ENCODE results near the gene CCDC69. TPM values are rescaled to one million over a fixed set of nuclear protein-coding genes. Genes with fewer than 3 reads are reported as not detected.

CCDC69 gene
- total RNA-seq, 2 experiments from 2014 or later = 119 to 123 TPM

GRCh38 chr5:151140686-151141459, 83.0 kb downstream of the CCDC69 start:
- H4K20me1 ChIP-seq (ENCODE audit: insufficient read depth, low read length) = no peaks in the 10 kb centered on the region
- H3K4me3 ChIP-seq (ENCODE audit: low read depth, low read length, poor library complexity, severe bottlenecking) = peak overlapping the region; percentile 60
- intact Hi-C loops (cut with micrococcal nuclease; ENCODE audit: unreplicated experiment) = no loop called here
- H3K36me3 ChIP-seq (ENCODE audit: insufficient read depth, low read length) = peaks cover 6% of the 10 kb centered on the region; the same call in 1 of the 2 replicates
- peak overlapping the region; percentile 72; the same call in 1 of the 2 replicates for H2AFZ ChIP-seq (ENCODE audit: low read length)
- H3K4me2 ChIP-seq (ENCODE audit: low read length) = peak overlapping the region; percentile 80
- no peak for DNase-seq (ENCODE audit: low spot score)
- H3K79me2 ChIP-seq (ENCODE audit: insufficient read depth, low read depth, low read length) = no peaks in the 10 kb centered on the region
- no peak for TF ChIP-seq CTCF (conservative IDR thresholded peaks at IDR 0.05; ENCODE audit: low read length)
- TF ChIP-seq EZH2phosphoT487 (IDR thresholded peaks at IDR 0.05; ENCODE audit: borderline replicate concordance, low read depth, low read length) = no peak
- no TSS peak for BruUV-seq (replicated peaks)
- no peaks in the 10 kb centered on the region for H3K9me2 ChIP-seq (ENCODE audit: insufficient read depth, low read length)
- ChIA-PET POLR2A (interaction anchor here (0.8 to 6.0 kb wide), 12 partner anchors 8 to 117 kb away, joined by 3 to 83 read pairs (median 5); partner anchors contain the start of genes ANXA6 and GM2A), CTCF (ENCODE audit: unreplicated experiment) (interaction anchor here (1.1 to 2.4 kb wide), 6 partner anchors 8 to 21 kb away, joined by 3 to 14 read pairs (median 7); no protein-coding TSS in a partner anchor)
- H3K9me3 ChIP-seq (ENCODE audit: low read length) = no peaks in the 10 kb centered on the region
- peak overlapping the region; percentile 57 for H3K27ac ChIP-seq (ENCODE audit: low read depth, low read length, poor library complexity, severe bottlenecking)
- H3K4me1 ChIP-seq (ENCODE audit: insufficient read depth, low read length, poor library complexity, severe bottlenecking) = peaks cover 92% of the 10 kb centered on the region

- Histone ChIP-seq H3K9me2 (ENCODE audit: insufficient read depth, low read length) (no peaks in the 10 kb centered on the region), H2AFZ (ENCODE audit: low read length) (no peak overlapping the region), H3K4me1 (ENCODE audit: insufficient read depth, low read length, poor library complexity, severe bottlenecking) (peaks cover 92% of the 10 kb centered on the region), H3K4me3 (ENCODE audit: low read depth, low read length, poor library complexity, severe bottlenecking) (no peak overlapping the region), H3K27ac (ENCODE audit: low read depth, low read length, poor library complexity, severe bottlenecking) (no peak overlapping the region), H3K9me3 (ENCODE audit: low read length) (no peaks in the 10 kb centered on the region), H3K4me2 (ENCODE audit: low read length) (0 out of 2 replicates have a peak overlapping the region, but pooled peaks have one; percentile 1), H3K79me2 (ENCODE audit: insufficient read depth, low read depth, low read length) (no peaks in the 10 kb centered on the region), H3K36me3 (ENCODE audit: insufficient read depth, low read length) (peaks cover 6% of the 10 kb centered on the region; the same call in 1 of the 2 replicates), H4K20me1 (ENCODE audit: insufficient read depth, low read length) (no peaks in the 10 kb centered on the region)
- TF ChIP-seq EZH2phosphoT487 (IDR thresholded peaks at IDR 0.05; ENCODE audit: borderline replicate concordance, low read depth, low read length) (no peak), CTCF (conservative IDR thresholded peaks at IDR 0.05; ENCODE audit: low read length) (no peak)
- ChIA-PET POLR2A (interaction anchor here (0.7 to 1.5 kb wide), 2 partner anchors 10 to 111 kb away, joined by 3 to 10 read pairs; no protein-coding TSS in a partner anchor), CTCF (ENCODE audit: unreplicated experiment) (no interaction called here)
- no peak for DNase-seq (ENCODE audit: low spot score)
- BruUV-seq (replicated peaks) = no TSS peak
- intact Hi-C loops (cut with micrococcal nuclease; ENCODE audit: unreplicated experiment) = no loop called here
Measured at GRCh38 chr5:151139646-151140045, 84.2 kb downstream of the CCDC69 start.

Measured in OCI-LY7 (cell line).